IMR-90 (cell line): ENCODE data around the gene NTM. TPM values are rescaled to one million over a fixed set of nuclear protein-coding genes. Genes with fewer than 3 reads are reported as not detected.

Experiments used
- ATAC-seq: fragments of 200-7000 bp; cut with Tn5 transposase; 2 replicates; pipeline ENCODE4 v1.9.1; 2020; ENCODE audit warnings: low read depth, mild to moderate bottlenecking, moderate library complexity
- BruUV-seq: library from RNA; stranded (reverse); fragments of 400-500 nt; replicated peaks from 2 replicates; lab custom pipeline; 2021; lab: Mats Ljungman, UMichigan
- CTCF ChIA-PET: fragments of 300-600 bp; formaldehyde crosslinking; extraction: SDS; loops from one replicate; lab custom pipeline; 2021; ENCODE audit warnings: antibody characterized with exemption; lab: Yijun Ruan, JAX
- POLR2A ChIA-PET: fragments of 300-600 bp; sonication (Branson Sonifier 250); formaldehyde crosslinking; loops from one replicate; lab custom pipeline; 2022; ENCODE audit warnings: antibody characterized with exemption; ENCODE audit not compliant: unreplicated experiment; lab: Charles Lee
- DNase-seq: peaks from one replicate; pipeline ENCODE4 v3.0.0; 2013
- H2AFZ ChIP-seq: replicated peaks from 2 replicates; pipeline ENCODE3; 2013; ENCODE audit warnings: low read length, mild to moderate bottlenecking; ENCODE audit not compliant: poor library complexity
- H2AK5ac ChIP-seq: 2 replicates; pipeline ENCODE4 v1.6.1; 2013; ENCODE audit warnings: low read depth, low read length, inconsistent platforms
- H2AK9ac ChIP-seq: replicated peaks from 2 replicates; pipeline ENCODE3; 2013; ENCODE audit warnings: mild to moderate bottlenecking, low read depth, low read length, moderate library complexity; ENCODE audit not compliant: poor library complexity
- H2BK120ac ChIP-seq: 2 replicates; pipeline ENCODE4 v1.6.1; 2013; ENCODE audit warnings: low read depth, low read length, inconsistent platforms
- H2BK15ac ChIP-seq: 3 replicates; pipeline ENCODE4 v1.6.1; 2013; ENCODE audit warnings: low read depth, low read length, inconsistent platforms
- H2BK20ac ChIP-seq: 2 replicates; pipeline ENCODE4 v1.6.1; 2013; ENCODE audit warnings: low read depth, mild to moderate bottlenecking, inconsistent platforms, low read length, moderate library complexity
- H2BK5ac ChIP-seq: 2 replicates; pipeline ENCODE4 v1.6.1; 2013; ENCODE audit warnings: mild to moderate bottlenecking, low read depth, low read length, inconsistent platforms; ENCODE audit not compliant: poor library complexity, severe bottlenecking
- H3K14ac ChIP-seq: replicated peaks from 2 replicates; pipeline ENCODE4 v1.6.1; 2013; ENCODE audit warnings: low read depth, low read length, inconsistent platforms
- H3K18ac ChIP-seq: 2 replicates; pipeline ENCODE4 v1.6.1; 2013; ENCODE audit warnings: low read depth, low read length, control low read depth
- H3K23ac ChIP-seq: 2 replicates; pipeline ENCODE4 v1.6.1; 2013; ENCODE audit warnings: low read depth, low read length, inconsistent platforms
- H3K27ac ChIP-seq: 2 replicates; pipeline ENCODE4 v1.5.1; 2013; ENCODE audit warnings: mild to moderate bottlenecking, control low read depth, low read length; ENCODE audit not compliant: insufficient read depth
- H3K27me3 ChIP-seq: 2 replicates; pipeline ENCODE4 v1.6.1; 2013; ENCODE audit warnings: low read length; ENCODE audit not compliant: control insufficient read depth, insufficient read depth
- H3K36me3 ChIP-seq: 2 replicates; pipeline ENCODE4 v1.6.1; 2013; ENCODE audit warnings: low read length, mixed read lengths; ENCODE audit not compliant: control insufficient read depth, insufficient read depth
- H3K4ac ChIP-seq: 2 replicates; pipeline ENCODE4 v1.6.1; 2013; ENCODE audit warnings: low read depth, low read length, inconsistent platforms
- H3K4me1 ChIP-seq: 2 replicates; pipeline ENCODE4 v1.6.1; 2013; ENCODE audit warnings: low read length, mixed read lengths; ENCODE audit not compliant: control insufficient read depth, insufficient read depth
- H3K4me2 ChIP-seq: 2 replicates; pipeline ENCODE4 v1.6.1; 2013; ENCODE audit warnings: low read depth, mild to moderate bottlenecking, control low read depth, low read length, moderate library complexity
- H3K4me3 ChIP-seq: 2 replicates; pipeline ENCODE4 v1.5.1; 2013; ENCODE audit warnings: low read depth, mild to moderate bottlenecking, control low read depth, low read length, moderate library complexity; ENCODE audit not compliant: insufficient read depth
- H3K56ac ChIP-seq: 2 replicates; pipeline ENCODE4 v1.6.1; 2013; ENCODE audit warnings: low read length, inconsistent platforms; ENCODE audit not compliant: insufficient read depth; ENCODE audit errors: extremely low read depth
- H3K79me1 ChIP-seq, 2 experiments: 2 replicates each; pipeline ENCODE4 v1.6.1; 2013; ENCODE audit warnings: low read length in 2 of 2, inconsistent platforms in 1 of 2, low read depth in 1 of 2
- H3K9ac ChIP-seq: 2 replicates; pipeline ENCODE4 v1.6.1; 2013; ENCODE audit warnings: low read depth, low read length, control low read depth
- H3K9me1 ChIP-seq: 2 replicates; pipeline ENCODE4 v1.6.1; 2013; ENCODE audit warnings: low read length, inconsistent platforms; ENCODE audit not compliant: insufficient read depth
- H3K9me3 ChIP-seq: 2 replicates; pipeline ENCODE4 v1.6.1; 2013; ENCODE audit warnings: low read length; ENCODE audit not compliant: control insufficient read depth, insufficient read depth
- H4K20me1 ChIP-seq: 2 replicates; pipeline ENCODE4 v1.6.1; 2013; ENCODE audit warnings: low read length, inconsistent platforms; ENCODE audit not compliant: insufficient read depth
- H4K5ac ChIP-seq: 2 replicates; pipeline ENCODE4 v1.6.1; 2013; ENCODE audit warnings: mild to moderate bottlenecking, low read depth, low read length, control low read depth
- H4K8ac ChIP-seq, 2 experiments: 2 replicates each; pipeline ENCODE4 v1.6.1; 2013; ENCODE audit warnings: low read depth in 2 of 2, low read length in 2 of 2, control low read depth in 1 of 2, inconsistent platforms in 1 of 2
- H4K91ac ChIP-seq: 2 replicates; pipeline ENCODE4 v1.6.1; 2013; ENCODE audit warnings: low read depth, low read length, inconsistent platforms; ENCODE audit not compliant: insufficient read depth
- BHLHE40 ChIP-seq: fragments of 150-350 bp; IDR thresholded peaks from 2 replicates; pipeline ENCODE4 v1.6.1; 2016; ENCODE audit warnings: mild to moderate bottlenecking, low read depth, low read length
- CEBPB ChIP-seq: IDR thresholded peaks from 2 replicates; pipeline ENCODE4 v1.6.1; 2012; ENCODE audit warnings: low read depth, low read length, improper control_type of control experiment
- ELK1 ChIP-seq: fragments of 150-350 bp; IDR thresholded peaks from 2 replicates; pipeline ENCODE4 v1.6.1; 2016; ENCODE audit warnings: low read depth, mild to moderate bottlenecking, low read length, moderate library complexity, borderline replicate concordance
- MAZ ChIP-seq: IDR thresholded peaks from 2 replicates; pipeline ENCODE4 v1.6.1; 2012; ENCODE audit warnings: low read depth, mild to moderate bottlenecking, low read length, improper control_type of control experiment, moderate library complexity, borderline replicate concordance
- POLR2A ChIP-seq: IDR thresholded peaks from 2 replicates; pipeline ENCODE4 v1.6.1; 2012; ENCODE audit warnings: mild to moderate bottlenecking, low read depth, low read length
- RCOR1 ChIP-seq: IDR thresholded peaks from 2 replicates; pipeline ENCODE4 v1.6.1; 2012; ENCODE audit warnings: mild to moderate bottlenecking, low read length, improper control_type of control experiment; ENCODE audit not compliant: insufficient replicate concordance
- RFX5 ChIP-seq: IDR thresholded peaks from 2 replicates; pipeline ENCODE4 v1.8.0; 2012; ENCODE audit warnings: low read depth, mild to moderate bottlenecking, low read length, moderate library complexity
- WGBS, 2 experiments: methylation state at CpG; one replicate each; pipeline versions ENCODE4 v1.1.5 to v1.1.7; 2013; ENCODE audit warnings: missing lambda C conversion rate in 2 of 2; ENCODE audit not compliant: insufficient read length in 1 of 2; ENCODE audit errors: extremely low coverage in 2 of 2; 5-methylcytosine and 5-hydroxymethylcytosine counted together
- dilution Hi-C: fragments of 300-500 bp; cut with HindIII; formaldehyde crosslinking; loops from one replicate; pipeline ENCODE4 v1.14.3; 2018; ENCODE audit warnings: low sequenced_read_pairs; ENCODE audit not compliant: unreplicated experiment
- in situ Hi-C: fragments of 300-500 bp; cut with MboI; formaldehyde crosslinking; loops from 3 replicates; pipeline ENCODE4 v1.14.3; 2019; ENCODE audit warnings: low sequenced_read_pairs, inconsistent platforms, mixed read lengths
- intact Hi-C: fragments of 100-400 bp; cut with micrococcal nuclease; formaldehyde crosslinking; loops from 2 replicates; pipeline ENCODE4 v1.10.0; 2022
- polyA plus RNA-seq, 3 experiments: library from polyadenylated mRNA; depleted of rRNA; stranded (reverse); fragments of >200 nt; gene quantifications; 2 replicates each; pipeline ENCODE4 v1.2.3, GENCODE V29; 2012; ENCODE audit warnings: low replicate concordance in 1 of 3
- total RNA-seq: library from RNA; depleted of rRNA; stranded (reverse); fragments of >200 nt; gene quantifications from 2 replicates; pipeline ENCODE4 v1.2.3, GENCODE V29; 2012

The NTM gene
- total and polyA plus RNA-seq, 2 of the 4 experiments (the other 2 are of a cell fraction) = 19.5 to 25.5 TPM

GRCh38 chr11:132125988-132126871, 755.8 kb downstream of the NTM start:
- H3K4me3 ChIP-seq = peak overlapping the region; percentile 9; the same call in 1 of the 2 replicates
- peak overlapping the region; percentile 98; the same call in 2 of the 3 replicates for H2BK15ac ChIP-seq
- peak overlapping the region; percentile 99 for H2AK5ac ChIP-seq
- peak overlapping the region; percentile 64 for H3K56ac ChIP-seq
- H3K18ac ChIP-seq = peak overlapping the region; percentile 77
- no TSS peak for BruUV-seq
- peak overlapping the region; percentile 81 for H4K91ac ChIP-seq
- intact Hi-C loops (loop anchor here (1.0 to 5.0 kb wide), 5 partner anchors 54 to 816 kb away; no protein-coding TSS in a partner anchor), dilution Hi-C loops (no loop called here), in situ Hi-C loops (loop anchor here (5.0 kb wide), 3 partner anchors 209 to 379 kb away; no protein-coding TSS in a partner anchor)
- ATAC-seq (peak; percentile 52), DNase-seq (peak; percentile 26)
- peak overlapping the region; percentile 77 for H2AK9ac ChIP-seq
- peak overlapping the region; percentile 90 for H3K23ac ChIP-seq
- H2BK120ac ChIP-seq = peak overlapping the region; percentile 91
- H4K8ac ChIP-seq = peak overlapping the region; percentile 82 to 86
- peaks cover 12% of the 10 kb centered on the region for H3K9me1 ChIP-seq
- peaks cover 11% of the 10 kb centered on the region for H3K4me1 ChIP-seq
- H4K20me1 ChIP-seq = no peaks in the 10 kb centered on the region
- peak overlapping the region; percentile 77 for H4K5ac ChIP-seq
- peak overlapping the region; percentile 91 for H3K14ac ChIP-seq
- H3K27ac ChIP-seq = peak overlapping the region; percentile 86
- no peaks in the 10 kb centered on the region for H3K27me3 ChIP-seq
- peak overlapping the region; percentile 74 for H2BK5ac ChIP-seq
- WGBS, 2 experiments = 10% methylated on average over 4 of the region's 22 CpGs; no CpG with 5 or more reads in 1 of the 2 experiments
- peak overlapping the region; percentile 98 for H3K4ac ChIP-seq
- ChIA-PET POLR2A (interaction anchor here (1.3 kb wide), 1 partner anchor 54 kb away, joined by 5 read pairs; no protein-coding TSS in a partner anchor), CTCF (interaction anchor here (0.6 to 2.8 kb wide), 29 partner anchors 9 to 438 kb away, joined by 3 to 52 read pairs (median 5); no protein-coding TSS in a partner anchor)
- TF ChIP-seq ELK1 (no peak), RFX5 (no peak), MAZ (peak; percentile 62; the same call in 1 of the 2 replicates), POLR2A (no peak), CEBPB (no peak), RCOR1 (no peak), BHLHE40 (no peak)
- H3K79me1 ChIP-seq = peaks cover 10 to 33% of the 10 kb centered on the region in 2 experiments; a peak in 3 of 4 replicates
- peak overlapping the region; percentile 73 for H3K4me2 ChIP-seq
- H2BK20ac ChIP-seq = peak overlapping the region; percentile 87
- H3K36me3 ChIP-seq = no peaks in the 10 kb centered on the region
- peak overlapping the region; percentile 77 for H3K9ac ChIP-seq
- no peaks in the 10 kb centered on the region for H3K9me3 ChIP-seq
- peak overlapping the region; percentile 80 for H2AFZ ChIP-seq
